K562 (cell line): ENCODE measurements around the gene MCCC1. TPM values are rescaled to one million over a fixed set of nuclear protein-coding genes. Genes with fewer than 3 reads are reported as not detected.

Experiments
- ATAC-seq: fragments of 200-7000 bp; cut with Tn5 transposase; 3 replicates; pipeline ENCODE4 v1.9.1; 2020; ENCODE audit warnings: moderate library complexity
- BruUV-seq: library from RNA; stranded (reverse); fragments of 400-500 nt; replicated peaks from 2 replicates; lab custom pipeline; 2021; lab: Mats Ljungman, UMichigan
- CTCF ChIA-PET: fragments of 300-600 bp; formaldehyde crosslinking; extraction: SDS; loops from one replicate; lab custom pipeline; 2021; ENCODE audit warnings: low intra/inter-chr PET ratio; lab: Yijun Ruan, JAX
- POLR2A ChIA-PET: fragments of 300-600, 350-650 bp; sonication (Branson Sonifier 250); formaldehyde crosslinking; extraction: SDS; loops from one replicate; lab custom pipeline; 2021; ENCODE audit warnings: antibody characterized with exemption, inconsistent platforms; lab: Yijun Ruan, JAX
- DNase-seq, 4 experiments: peaks; one replicate each; pipeline versions ENCODE4 v3.0.0 to v3.0.0-alpha.2; 2011 to 2018; ENCODE audit warnings: low spot score in 3 of 4, mixed read lengths in 3 of 4; ENCODE audit errors: extremely low read depth in 1 of 4
- FAIRE-seq: peaks from 2 replicates; lab custom pipeline; 2011; peaks lifted over from hg19 to GRCh38; lab: Jason Lieb, UNC
- H2AFZ ChIP-seq: 2 replicates; pipeline ENCODE4 v1.6.0; 2011; ENCODE audit warnings: low read depth, low read length, control low read depth, inconsistent platforms
- H3K27ac ChIP-seq: fragments of 200-600 bp; 3 replicates; pipeline ENCODE4 v1.8.0; 2011; ENCODE audit warnings: low read depth, mild to moderate bottlenecking, control low read depth, inconsistent platforms, low read length, moderate library complexity, mixed read lengths; ENCODE audit errors: extremely low read depth
- H3K27me3 ChIP-seq, 2 experiments: fragments of 300-600 bp in 1 of 2; 2 replicates in 1 of 2; 3 replicates in 1 of 2; pipeline versions ENCODE4 v1.6.0 to v1.8.0; 2011; ENCODE audit warnings: inconsistent platforms in 2 of 2, low read length in 2 of 2, mild to moderate bottlenecking in 1 of 2, mixed read lengths in 1 of 2, moderate library complexity in 1 of 2; ENCODE audit not compliant: control insufficient read depth in 2 of 2, insufficient read depth in 2 of 2
- H3K36me3 ChIP-seq: fragments of 300-600 bp; 3 replicates; pipeline ENCODE4 v1.8.0; 2011; ENCODE audit warnings: mild to moderate bottlenecking, low read length, inconsistent platforms; ENCODE audit not compliant: control insufficient read depth, insufficient read depth
- H3K4me1 ChIP-seq, 2 experiments: fragments of 200-600 bp in 1 of 2; replicated peaks in 1 of 2; 2 replicates in 1 of 2; 3 replicates in 1 of 2; pipeline versions ENCODE4 v1.5.1 to v1.8.0; 2011; ENCODE audit warnings: inconsistent platforms in 2 of 2, low read length in 2 of 2, mild to moderate bottlenecking in 1 of 2, mixed read lengths in 1 of 2, moderate library complexity in 1 of 2; ENCODE audit not compliant: control insufficient read depth in 2 of 2, insufficient read depth in 2 of 2
- H3K4me2 ChIP-seq: 2 replicates; pipeline ENCODE4 v1.6.1; 2011; ENCODE audit warnings: low read length, control low read depth, inconsistent platforms, mixed read lengths; ENCODE audit not compliant: insufficient read depth
- H3K4me3 ChIP-seq: fragments of 200-600 bp; sonication (generic), shearing (Covaris generic); 2 replicates; pipeline ENCODE4 v1.5.1; 2016; ENCODE audit warnings: control low read depth, inconsistent platforms
- H3K79me2 ChIP-seq: fragments of 200-600 bp; 3 replicates; pipeline ENCODE4 v1.8.0; 2011; ENCODE audit warnings: low read length, inconsistent platforms; ENCODE audit not compliant: control insufficient read depth, insufficient read depth
- H3K9ac ChIP-seq, 2 experiments: 2 replicates each; pipeline versions ENCODE4 v1.6.0 to v1.6.1; 2011; ENCODE audit warnings: low read depth in 2 of 2, low read length in 2 of 2, control low read depth in 1 of 2, inconsistent platforms in 1 of 2, mild to moderate bottlenecking in 1 of 2, mixed read lengths in 1 of 2; ENCODE audit not compliant: insufficient read depth in 1 of 2
- H3K9me1 ChIP-seq: one replicate; pipeline ENCODE4 v1.6.0; 2011; ENCODE audit warnings: inconsistent platforms, mild to moderate bottlenecking, low read length, moderate library complexity; ENCODE audit not compliant: control insufficient read depth, insufficient read depth
- H3K9me3 ChIP-seq: replicated peaks from 2 replicates; pipeline ENCODE4 v1.5.1; 2011; ENCODE audit warnings: low read depth, low read length, inconsistent platforms; ENCODE audit not compliant: control insufficient read depth, insufficient read depth
- H4K20me1 ChIP-seq: replicated peaks from 2 replicates; pipeline ENCODE4 v1.6.1; 2011; ENCODE audit warnings: low read length, inconsistent platforms, mixed read lengths; ENCODE audit not compliant: control insufficient read depth, insufficient read depth
- CTCFL ChIP-seq: IDR thresholded peaks from 2 replicates; pipeline ENCODE4 v1.6.1; 2011; ENCODE audit warnings: borderline replicate concordance, low read depth, mild to moderate bottlenecking, moderate library complexity, low read length; ENCODE audit not compliant: insufficient read depth, poor library complexity, severe bottlenecking
- HNRNPH1 ChIP-seq: fragments of 200-400 bp; formaldehyde crosslinking; optimal IDR thresholded peaks from 2 replicates; pipeline ENCODE3; 2017; ENCODE audit warnings: low read depth, mild to moderate bottlenecking, low read length, moderate library complexity
- NR3C1 ChIP-seq: sonication (generic); formaldehyde crosslinking; IDR thresholded peaks from 2 replicates; pipeline ENCODE4 v1.8.1; 2022; ENCODE audit warnings: missing genetic modification reagents
- RAD21 ChIP-seq, 2 experiments: fragments of 250-450 bp in 1 of 2; fragments of 450-650 bp in 1 of 2; sonication (Bioruptor Pico) in 1 of 2; formaldehyde crosslinking in 1 of 2; IDR thresholded peaks in 1 of 2; conservative IDR thresholded peaks in 1 of 2; 2 replicates each; pipeline versions ENCODE4 v1.4.0 to v1.8.0; 2020 to 2022; ENCODE audit warnings: mild to moderate bottlenecking in 2 of 2, moderate library complexity in 1 of 2
- RBM25 ChIP-seq: fragments of 200-400 bp; formaldehyde crosslinking; IDR thresholded peaks from 2 replicates; pipeline ENCODE4 v1.6.1; 2018; ENCODE audit warnings: low read length, low read depth, moderate library complexity; ENCODE audit not compliant: severe bottlenecking
- STAG1 ChIP-seq: sonication (generic); formaldehyde crosslinking; IDR thresholded peaks from 2 replicates; pipeline ENCODE4 v1.5.0; 2020; ENCODE audit warnings: missing genetic modification reagents, borderline replicate concordance
- TAF1 ChIP-seq: IDR thresholded peaks from 2 replicates; pipeline ENCODE4 v1.6.1; 2011; ENCODE audit warnings: mild to moderate bottlenecking, low read length, moderate library complexity; ENCODE audit not compliant: insufficient read depth, control insufficient read depth, severe bottlenecking; ENCODE audit errors: extremely low read depth
- ZBTB2 ChIP-seq: fragments of 450-650 bp; IDR thresholded peaks from 2 replicates; pipeline ENCODE4 v1.6.1; 2016; ENCODE audit warnings: antibody characterized with exemption
- ZNF140 ChIP-seq: fragments of 250-450 bp; sonication (Bioruptor Pico); IDR thresholded peaks from 2 replicates; pipeline ENCODE4 v1.8.0; 2021; ENCODE audit warnings: moderate library complexity, mild to moderate bottlenecking, inconsistent platforms
- WGBS: fragments of 100-300 bp; shearing (Covaris generic); methylation state at CpG from one replicate; pipeline ENCODE4 v1.1.6; 2016; ENCODE audit warnings: low coverage, mixed read lengths; ENCODE audit not compliant: insufficient coverage; ENCODE audit errors: missing lambda C conversion rate; 5-methylcytosine and 5-hydroxymethylcytosine counted together
- in situ Hi-C: fragments of 300-500 bp; cut with MboI; formaldehyde crosslinking; loops from 4 replicates; pipeline ENCODE4 v1.15.0; 2018; ENCODE audit warnings: inconsistent platforms, mixed read lengths
- intact Hi-C: fragments of 100-400 bp; cut with micrococcal nuclease; formaldehyde crosslinking; loops from 2 replicates; pipeline ENCODE4 v1.14.2; 2022
- polyA plus RNA-seq, 8 experiments: library from polyadenylated mRNA; depleted of rRNA in 4 of 8; stranded (reverse) in 5 of 8; unstranded in 3 of 8; fragments of >200 nt; fragmentation: Nextera tagmentation in 2 of 8; fragmentation: Illumina TruSeq in 1 of 8; extraction: Ambion mirVana in 2 of 8; extraction: Trizol in 1 of 8; gene quantifications; 2 replicates each; pipeline versions ENCODE4 v1.2.1 to v1.2.3, GENCODE V29; 2011 to 2014; ENCODE audit warnings: inconsistent platforms in 1 of 8, missing spikeins in 1 of 8
- total RNA-seq, 7 experiments: library from RNA; depleted of rRNA in 6 of 7; stranded (reverse); fragments of >200 nt in 6 of 7; fragmentation: Illumina TruSeq in 2 of 7; extraction: Trizol in 2 of 7; gene quantifications; 2 replicates each; pipeline versions ENCODE4 v1.2.1 to v1.2.3, GENCODE V29; 2011 to 2021; ENCODE audit warnings: low replicate concordance in 1 of 7

The MCCC1 gene
- total and polyA plus RNA-seq, 9 of the 15 experiments (the other 6 are each of a cell fraction or from before 2014, with no cell fraction given): 13.7 to 26.9 (median 23.0) TPM

- Histone ChIP-seq H3K36me3 (peaks cover 4% of the 10 kb centered on the region; the same call in 1 of the 3 replicates), H3K9me3 (no peaks in the 10 kb centered on the region), H3K9me1 (peaks cover 5% of the 10 kb centered on the region), H3K79me2 (peaks cover 96% of the 10 kb centered on the region), H3K27me3 (no peaks in the 10 kb centered on the region), H4K20me1 (0 out of 2 replicates have a peak, but pooled peaks cover 3% of the 10 kb centered on the region), H2AFZ (no peak overlapping the region), H3K4me2 (no peak overlapping the region), H3K27ac (no peak overlapping the region; the same call in 2 of the 3 replicates), H3K4me3 (no peak overlapping the region), H3K9ac (no peak overlapping the region), H3K4me1 (peaks cover 15 to 47% of the 10 kb centered on the region in 2 experiments)
- ATAC-seq (no peak), FAIRE-seq (no peak), DNase-seq (no peak)
- 43% methylated on average over 2 of the region's 2 CpGs for WGBS
- intact Hi-C loops: no loop called here
- TF ChIP-seq RBM25 (peak; percentile 67), ZNF140 (CRISPR knock-in tag) (no peak)
- CTCF ChIA-PET: no interaction called here
- POLR2A ChIA-PET: interaction anchor here (0.7 to 1.6 kb wide), 3 partner anchors 10 to 62 kb away, joined by 3 to 6 read pairs (median 3); no protein-coding TSS in a partner anchor
- no TSS peak for BruUV-seq
- in situ Hi-C loops: no loop called here
Measured at GRCh38 chr3:182971637-182972036, 127.7 kb downstream of the MCCC1 start.

GRCh38 chr3:182970811-182971418 is 128.4 kb downstream of the MCCC1 start:
- Histone ChIP-seq H3K27me3 (no peaks in the 10 kb centered on the region), H3K9ac (peak overlapping the region in 1 of 2 experiments; percentile 17; a peak in 1 of 4 replicates), H2AFZ (no peak overlapping the region), H3K4me3 (no peak overlapping the region), H3K79me2 (peaks cover 96% of the 10 kb centered on the region), H3K36me3 (peaks cover 5% of the 10 kb centered on the region; the same call in 2 of the 3 replicates), H3K4me2 (no peak overlapping the region; the same call in 1 of the 2 replicates), H4K20me1 (0 out of 2 replicates have a peak, but pooled peaks cover 1% of the 10 kb centered on the region), H3K4me1 (peaks cover 10 to 42% of the 10 kb centered on the region in 2 experiments), H3K9me3 (no peaks in the 10 kb centered on the region), H3K27ac (peak overlapping the region; percentile 20; the same call in 1 of the 3 replicates), H3K9me1 (peaks cover 5% of the 10 kb centered on the region)
- no TSS peak for BruUV-seq
- ChIA-PET POLR2A (interaction anchor here (1.0 to 1.6 kb wide), 4 partner anchors 9 to 61 kb away, joined by 3 to 6 read pairs (median 4); no protein-coding TSS in a partner anchor), CTCF (no interaction called here)
- ATAC-seq (peak; percentile 18), FAIRE-seq (peak; percentile 44), DNase-seq (no peak)
- intact Hi-C loops: no loop called here
- WGBS: 21% methylated on average over 3 of the region's 3 CpGs
- in situ Hi-C loops: no loop called here
- TF ChIP-seq STAG1 (CRISPR knock-in tag) (no peak), CTCFL (no peak), RAD21 (CRISPR knock-in tag; conservative IDR thresholded peaks at IDR 0.05 in 1 of 2, IDR thresholded peaks at IDR 0.05 in 1 of 2) (no peak), ZBTB2 (no peak), TAF1 (no peak), HNRNPH1 (no peak), NR3C1 (CRISPR knock-in tag) (no peak)
